ENCODE measurements around the gene GTSE1. TPM values are rescaled to one million over a fixed set of nuclear protein-coding genes. Genes with fewer than 3 reads are reported as not detected.

The GTSE1 gene
- polyA plus RNA-seq, 2 of the 4 experiments (the other 2 are of a cell fraction) = 11.5 to 25.7 TPM

DNA sequence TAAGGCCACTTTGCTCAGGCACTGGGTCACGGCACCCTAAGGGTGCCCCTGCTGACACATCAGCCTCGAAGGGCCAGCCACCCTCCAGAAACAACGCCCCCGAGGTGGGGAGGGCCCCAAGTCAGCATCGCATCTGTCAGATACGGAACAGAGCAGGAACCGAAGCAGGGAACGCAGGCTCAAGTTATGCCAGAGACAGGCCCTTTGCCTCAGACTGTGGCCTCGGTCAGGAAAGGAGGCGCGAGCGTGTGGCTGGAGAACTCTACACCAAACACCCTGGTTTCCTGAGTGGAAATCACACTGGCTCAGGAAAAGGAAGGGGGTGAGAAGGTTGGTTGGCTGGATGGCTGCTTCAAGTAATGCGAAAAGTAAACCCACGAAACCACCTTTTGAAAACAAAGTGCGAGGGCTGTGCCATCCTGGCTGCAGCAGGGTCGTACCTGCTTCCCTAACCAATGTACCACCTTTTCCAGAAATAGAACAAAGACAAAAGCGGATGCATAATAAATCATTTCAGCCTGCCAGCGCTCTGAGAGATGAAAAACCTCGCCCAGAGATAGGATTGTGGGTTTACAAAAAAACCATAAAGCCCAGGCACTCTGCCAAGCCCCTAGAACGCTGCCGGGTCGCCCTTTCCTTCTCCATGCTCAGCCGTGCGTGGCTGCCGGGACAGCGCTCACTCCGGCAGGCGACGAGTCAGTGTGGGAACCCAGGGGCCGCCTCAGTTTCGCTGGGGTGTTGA lies 77.4 kb downstream of the GTSE1 start:
- Histone ChIP-seq H3K4me1 (peaks cover 32% of the 10 kb centered on the region), H3K27ac (peak overlapping the region in 1 of 2 experiments; percentile 34; a peak in 3 of 6 replicates), H3K9me3 (peaks cover 16% of the 10 kb centered on the region), H3K4me3 (no peak overlapping the region), H3K4me2 (no peak overlapping the region)
- POLR2A ChIA-PET = no interaction called here
- FAIRE-seq (no peak), ATAC-seq (no peak), DNase-seq (ENCODE audit: low read depth in 1 of 2, low spot score in 1 of 2) (no peak)
- CTCF ChIA-PET = no interaction called here
- TF ChIP-seq FOSL2 (IDR thresholded peaks at IDR 0.05) (no peak), FOSL2 (CRISPR knock-in tag; IDR thresholded peaks at IDR 0.05) (no peak), ZNF302 (CRISPR knock-in tag; IDR thresholded peaks at IDR 0.05) (no peak), KDM1A (IDR thresholded peaks at IDR 0.05; ENCODE audit: low read depth) (no peak), TFCP2L1 (CRISPR knock-in tag; IDR thresholded peaks at IDR 0.05) (no peak), ZSCAN20 (CRISPR knock-in tag; IDR thresholded peaks at IDR 0.05) (no peak), PHF8 (IDR thresholded peaks at IDR 0.05; ENCODE audit: borderline replicate concordance, low read depth) (no peak), RAD21 (conservative IDR thresholded peaks at IDR 0.05 in 1 of 2, IDR thresholded peaks at IDR 0.05 in 1 of 2) (no peak), NR3C1 (IDR thresholded peaks at IDR 0.05) (no peak), CHD2 (IDR thresholded peaks at IDR 0.05; ENCODE audit: low read length, partially characterized antibody) (no peak), CEBPB (IDR thresholded peaks at IDR 0.05) (no peak), GATA3 (IDR thresholded peaks at IDR 0.05; ENCODE audit: borderline replicate concordance) (no peak), NPAS2 (CRISPR knock-in tag; IDR thresholded peaks at IDR 0.05; ENCODE audit: borderline replicate concordance) (no peak), SREBF2 (IDR thresholded peaks at IDR 0.05) (no peak), KDM5A (IDR thresholded peaks at IDR 0.05) (no peak), BHLHE40 (IDR thresholded peaks at IDR 0.05; ENCODE audit: low read depth, low read length) (no peak), HOXA7 (CRISPR knock-in tag; IDR thresholded peaks at IDR 0.05) (no peak)
- TF ChIP-seq, protein P1, sequence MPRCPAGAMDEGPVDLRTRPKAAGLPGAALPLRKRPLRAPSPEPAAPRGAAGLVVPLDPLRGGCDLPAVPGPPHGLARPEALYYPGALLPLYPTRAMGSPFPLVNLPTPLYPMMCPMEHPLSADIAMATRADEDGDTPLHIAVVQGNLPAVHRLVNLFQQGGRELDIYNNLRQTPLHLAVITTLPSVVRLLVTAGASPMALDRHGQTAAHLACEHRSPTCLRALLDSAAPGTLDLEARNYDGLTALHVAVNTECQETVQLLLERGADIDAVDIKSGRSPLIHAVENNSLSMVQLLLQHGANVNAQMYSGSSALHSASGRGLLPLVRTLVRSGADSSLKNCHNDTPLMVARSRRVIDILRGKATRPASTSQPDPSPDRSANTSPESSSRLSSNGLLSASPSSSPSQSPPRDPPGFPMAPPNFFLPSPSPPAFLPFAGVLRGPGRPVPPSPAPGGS (IDR thresholded peaks at IDR 0.05) = no peak
- TF ChIP-seq, protein P2, sequence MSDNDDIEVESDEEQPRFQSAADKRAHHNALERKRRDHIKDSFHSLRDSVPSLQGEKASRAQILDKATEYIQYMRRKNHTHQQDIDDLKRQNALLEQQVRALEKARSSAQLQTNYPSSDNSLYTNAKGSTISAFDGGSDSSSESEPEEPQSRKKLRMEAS (IDR thresholded peaks at IDR 0.05) = no peak
- TF ChIP-seq, protein P3, sequence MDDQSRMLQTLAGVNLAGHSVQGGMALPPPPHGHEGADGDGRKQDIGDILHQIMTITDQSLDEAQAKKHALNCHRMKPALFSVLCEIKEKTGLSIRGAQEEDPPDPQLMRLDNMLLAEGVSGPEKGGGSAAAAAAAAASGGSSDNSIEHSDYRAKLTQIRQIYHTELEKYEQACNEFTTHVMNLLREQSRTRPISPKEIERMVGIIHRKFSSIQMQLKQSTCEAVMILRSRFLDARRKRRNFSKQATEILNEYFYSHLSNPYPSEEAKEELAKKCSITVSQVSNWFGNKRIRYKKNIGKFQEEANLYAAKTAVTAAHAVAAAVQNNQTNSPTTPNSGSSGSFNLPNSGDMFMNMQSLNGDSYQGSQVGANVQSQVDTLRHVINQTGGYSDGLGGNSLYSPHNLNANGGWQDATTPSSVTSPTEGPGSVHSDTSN (IDR thresholded peaks at IDR 0.05) = no peak
- 92% methylated on average over 30 of the region's 31 CpGs for WGBS (ENCODE audit: missing lambda C conversion rate)

DNA sequence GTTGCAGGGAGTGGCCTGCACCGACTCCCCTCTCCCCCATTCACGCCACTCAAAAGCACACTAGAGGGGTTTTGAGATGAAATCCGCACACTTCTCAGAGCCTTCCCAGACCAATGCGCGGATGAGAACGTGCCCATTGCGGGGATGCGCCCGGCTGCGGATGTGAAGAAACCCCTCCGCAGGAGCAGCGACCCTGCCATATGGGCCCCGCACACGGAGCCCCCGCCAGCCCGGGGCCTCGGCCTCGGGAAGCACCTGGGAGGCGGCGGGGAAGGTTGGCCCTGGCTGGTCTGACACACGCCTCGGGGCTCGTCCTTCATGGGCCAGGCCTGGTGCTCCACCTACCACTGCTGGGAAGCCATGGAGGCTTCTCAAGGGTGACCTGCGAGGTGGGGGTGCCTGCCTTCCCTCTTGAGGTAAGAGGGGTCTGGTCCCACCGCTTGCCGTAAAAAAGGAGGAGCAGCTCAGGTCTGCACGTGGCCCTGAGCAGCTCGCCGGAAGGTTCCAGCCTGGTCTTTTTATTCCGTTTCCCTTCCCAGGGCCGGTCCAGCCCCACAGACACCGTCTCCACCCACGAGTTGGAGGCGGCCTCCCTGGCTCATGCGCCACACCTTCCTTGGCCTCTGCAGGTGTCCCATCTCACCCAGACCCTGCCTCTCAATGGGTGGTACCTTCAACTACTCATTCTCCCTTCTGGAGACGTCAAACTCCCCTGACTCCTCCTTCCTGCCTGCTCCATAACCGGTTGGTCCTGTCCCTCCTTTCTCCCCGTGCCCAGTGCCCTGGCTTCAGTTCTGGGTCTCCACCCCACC lies 78.2 kb downstream of the GTSE1 start:
- CTCF ChIA-PET = no interaction called here

More for the DNA sequence above, 78.2 kb downstream of the GTSE1 start:
- 95% methylated on average over 29 of the region's 38 CpGs for WGBS (ENCODE audit: missing lambda C conversion rate)
- Histone ChIP-seq H3K9me3 (peaks cover 16% of the 10 kb centered on the region), H3K4me1 (peaks cover 40% of the 10 kb centered on the region), H3K27ac (peak overlapping the region in 1 of 2 experiments; percentile 34; a peak in 2 of 6 replicates), H3K4me2 (no peak overlapping the region), H3K4me3 (no peak overlapping the region)
- POLR2A ChIA-PET = no interaction called here
- FAIRE-seq (no peak), DNase-seq (ENCODE audit: low read depth in 1 of 2, low spot score in 1 of 2) (no peak), ATAC-seq (no peak)
- TF ChIP-seq POLR2AphosphoS2 (conservative IDR thresholded peaks at IDR 0.05; ENCODE audit: low read length) = no peak
- no peak for TF ChIP-seq FOSB (CRISPR knock-in tag; IDR thresholded peaks at IDR 0.05)
- TF ChIP-seq BHLHE40 (IDR thresholded peaks at IDR 0.05; ENCODE audit: low read depth, low read length) = no peak
- TF ChIP-seq HDAC2 (IDR thresholded peaks at IDR 0.05) = no peak
- no peak for TF ChIP-seq SREBF2 (IDR thresholded peaks at IDR 0.05)
- TF ChIP-seq MAZ (IDR thresholded peaks at IDR 0.05; ENCODE audit: borderline replicate concordance, low read depth, low read length) = no peak
- TF ChIP-seq FOSL2 (IDR thresholded peaks at IDR 0.05) = no peak
- TF ChIP-seq FOSL2 (CRISPR knock-in tag; IDR thresholded peaks at IDR 0.05) = no peak
- no peak for TF ChIP-seq NPAS2 (CRISPR knock-in tag; IDR thresholded peaks at IDR 0.05; ENCODE audit: borderline replicate concordance)
- TF ChIP-seq ESRRA (IDR thresholded peaks at IDR 0.05; ENCODE audit: borderline replicate concordance, low read length) = no peak
